HG02623 (cell line): Measurements from ENCODE around the gene CD36.

Experiments used
- ATAC-seq: cut with Tn5 transposase; IDR thresholded peaks from one replicate; pipeline ENCODE4 v1.9.1; 2021; ENCODE audit warnings: moderate library complexity; ENCODE audit not compliant: unreplicated experiment

The CD36 gene

GRCh38 chr7:80637911-80638765, at the start of gene CD36:
Gene CD36, plus strand, starts transcription at chr7:80638642. Its CDS starts 8,099 bp downstream, at chr7:80646741.
- ATAC-seq = peak; percentile 79

- no peak for ATAC-seq
Measured at GRCh38 chr7:80589631-80590030, 48.8 kb upstream of the CD36 start.

DNA sequence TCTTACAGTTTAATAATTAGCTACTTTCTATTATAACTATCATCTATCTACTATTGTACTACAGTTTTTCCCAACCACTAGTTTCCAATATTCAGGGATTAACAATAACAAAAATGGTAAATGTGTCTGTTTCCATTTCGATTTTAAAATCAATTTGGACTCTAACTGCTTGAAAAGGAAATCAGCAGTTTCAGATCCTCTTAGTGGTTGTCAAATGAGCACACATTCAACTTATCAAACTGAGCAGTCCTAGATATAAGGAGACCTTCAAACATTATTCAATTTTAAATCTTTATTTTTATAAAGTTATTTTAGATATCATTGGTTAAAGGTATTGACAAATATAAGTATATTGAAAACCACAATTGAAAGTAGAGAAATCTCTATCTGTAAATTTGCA, 46.8 kb upstream of the CD36 start:
- ATAC-seq = no peak

GRCh38 chr7:80593869-80594586, 44.4 kb upstream of the CD36 start:
- no peak for ATAC-seq

GRCh38 chr7:80596933-80597517, 41.4 kb upstream of the CD36 start:
- ATAC-seq = no peak

DNA sequence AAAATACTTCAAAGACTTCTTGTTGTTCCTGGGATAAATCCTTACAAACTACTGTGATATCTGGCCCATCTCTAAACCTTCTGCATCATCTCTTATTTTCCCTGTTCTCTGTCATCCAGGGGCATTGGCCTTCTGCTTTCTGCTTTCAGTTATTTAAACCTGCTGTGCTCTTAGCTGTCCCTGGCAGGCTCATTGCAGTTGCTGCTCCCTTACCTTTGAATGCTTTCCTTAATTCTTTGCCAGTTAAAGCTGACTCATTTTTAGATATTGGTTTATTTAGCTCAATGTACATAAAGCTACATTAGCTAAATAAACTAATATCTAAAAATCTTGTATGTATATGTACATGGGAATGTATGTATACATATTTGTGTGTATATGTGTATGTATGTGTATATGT, 40.6 kb upstream of the CD36 start:
- no peak for ATAC-seq

- ATAC-seq = no peak
Measured at GRCh38 chr7:80600046-80600445, 38.4 kb upstream of the CD36 start.

DNA sequence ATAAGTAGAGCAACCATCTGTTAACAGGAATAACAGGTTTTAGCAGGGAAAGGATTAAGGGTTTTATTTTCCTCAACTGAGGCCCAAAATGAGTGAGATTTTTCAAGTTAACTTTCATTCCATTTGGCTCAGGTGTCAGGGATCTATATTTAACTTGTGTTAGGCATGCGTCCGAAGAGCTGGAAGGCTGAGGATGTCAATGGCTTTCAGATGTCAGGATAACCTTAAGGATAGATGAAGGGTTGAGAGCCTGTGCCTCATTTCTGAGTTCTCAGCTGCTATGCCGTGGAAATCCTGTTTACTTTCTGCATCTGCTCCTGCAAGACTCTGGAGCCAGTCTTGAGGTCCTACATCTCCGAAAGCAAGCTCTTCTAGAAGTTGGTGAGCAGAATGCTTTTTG, 36.4 kb upstream of the CD36 start:
- no peak for ATAC-seq

- ATAC-seq = no peak
Measured at GRCh38 chr7:80603940-80604339, 34.5 kb upstream of the CD36 start.

DNA sequence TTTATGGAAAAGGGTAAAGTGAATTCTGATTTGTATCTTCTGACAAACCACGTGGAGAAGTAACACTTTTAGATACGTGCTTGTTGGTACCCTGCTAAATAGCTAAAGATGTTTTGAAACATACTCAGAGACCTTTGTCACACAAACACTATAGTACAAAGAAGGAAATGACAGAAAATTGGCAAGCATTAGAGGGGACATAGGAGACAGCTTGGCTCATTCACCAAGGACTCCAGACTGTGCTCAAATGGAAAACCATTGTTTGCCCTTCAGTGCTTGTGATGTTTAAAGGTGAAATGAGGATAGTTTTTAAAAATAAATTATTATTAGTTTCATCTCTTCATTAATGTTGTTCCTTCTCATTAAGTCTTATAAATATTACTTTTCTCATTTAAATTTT, 34.0 kb upstream of the CD36 start:
- no peak for ATAC-seq

DNA sequence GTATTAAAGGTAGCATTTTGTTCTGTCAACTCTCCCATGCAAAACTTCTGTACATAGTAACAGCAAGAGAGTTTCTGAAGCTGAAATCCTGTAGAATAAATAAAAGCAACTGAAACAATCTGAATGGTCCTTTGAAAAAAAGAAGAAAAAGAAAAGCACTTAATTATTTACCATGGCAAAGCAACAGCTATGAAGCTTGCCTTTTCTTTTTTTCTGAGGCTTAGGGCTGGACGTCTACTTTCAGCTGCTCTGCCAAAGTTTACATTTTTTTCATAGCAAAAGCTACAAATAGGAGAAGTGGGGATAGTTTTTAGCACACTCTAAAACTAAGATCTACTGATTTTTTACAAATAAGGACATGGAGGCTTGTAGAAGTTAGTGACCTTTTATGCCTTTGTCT, 31.3 kb upstream of the CD36 start:
- ATAC-seq = no peak

- no peak for ATAC-seq
Measured at GRCh38 chr7:80608336-80608735, 30.1 kb upstream of the CD36 start.

GRCh38 chr7:80609751-80610150, 28.7 kb upstream of the CD36 start:
- no peak for ATAC-seq

- ATAC-seq = no peak
Measured at GRCh38 chr7:80611353-80611752, 27.1 kb upstream of the CD36 start.

- no peak for ATAC-seq
Measured at GRCh38 chr7:80611779-80612178, 26.7 kb upstream of the CD36 start.

DNA sequence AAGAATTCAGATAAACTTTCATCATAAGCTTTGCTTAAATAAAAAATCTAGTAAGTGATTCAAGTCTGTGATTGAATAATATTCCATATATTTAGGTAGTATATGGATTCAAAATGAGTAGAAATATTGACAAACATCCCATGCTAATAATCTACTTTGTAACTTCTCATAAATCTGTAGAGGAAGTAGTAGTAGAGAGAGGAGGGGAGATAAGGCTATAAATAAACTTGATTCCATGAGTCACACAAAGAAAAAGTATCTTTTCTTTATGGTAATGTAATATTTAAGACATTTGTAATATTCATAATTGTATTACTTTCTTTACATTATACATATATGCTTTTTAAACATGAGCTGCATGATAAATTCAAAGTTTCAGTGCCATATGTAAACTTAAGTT, 25.6 kb upstream of the CD36 start:
- no peak for ATAC-seq

DNA sequence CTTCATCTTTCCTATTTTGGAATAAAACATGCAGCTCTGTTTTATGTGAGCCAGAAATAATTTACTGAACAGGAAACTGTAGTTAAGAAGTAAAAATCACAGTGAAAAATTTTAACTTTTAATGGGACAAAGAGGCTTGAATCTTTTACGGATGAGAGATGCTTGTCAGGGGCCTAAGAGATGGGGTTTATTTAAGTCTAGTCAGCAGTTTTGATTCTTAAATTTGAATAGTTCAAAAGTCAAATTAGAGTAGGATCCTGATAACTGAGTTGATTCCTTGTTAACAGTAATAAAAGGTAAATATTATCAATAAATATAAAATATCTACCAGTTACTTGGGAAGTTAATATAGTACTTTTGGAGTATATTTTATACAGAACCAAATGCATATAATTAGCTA, 24.9 kb upstream of the CD36 start:
- ATAC-seq = no peak

- ATAC-seq = no peak
Measured at GRCh38 chr7:80614851-80615271, 23.6 kb upstream of the CD36 start.

DNA sequence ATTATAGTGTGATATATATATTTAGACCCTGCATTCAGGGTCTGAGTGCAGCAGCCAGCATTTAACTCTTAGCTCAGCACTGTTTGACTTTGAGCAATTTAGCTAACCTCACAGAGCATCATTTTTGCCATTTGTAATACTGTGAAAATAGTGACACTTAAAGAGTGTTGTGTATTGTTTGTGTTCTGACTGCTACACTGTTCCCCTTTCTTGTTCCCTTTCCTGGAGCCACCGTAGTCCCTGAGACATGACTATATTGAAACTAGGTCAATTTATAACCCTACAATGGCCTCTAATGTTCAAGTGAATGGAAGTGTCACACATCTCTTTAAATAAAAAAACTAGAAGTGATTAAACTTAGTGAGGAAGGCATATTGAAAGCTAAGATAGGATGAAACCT, 20.3 kb upstream of the CD36 start:
- ATAC-seq = no peak

DNA sequence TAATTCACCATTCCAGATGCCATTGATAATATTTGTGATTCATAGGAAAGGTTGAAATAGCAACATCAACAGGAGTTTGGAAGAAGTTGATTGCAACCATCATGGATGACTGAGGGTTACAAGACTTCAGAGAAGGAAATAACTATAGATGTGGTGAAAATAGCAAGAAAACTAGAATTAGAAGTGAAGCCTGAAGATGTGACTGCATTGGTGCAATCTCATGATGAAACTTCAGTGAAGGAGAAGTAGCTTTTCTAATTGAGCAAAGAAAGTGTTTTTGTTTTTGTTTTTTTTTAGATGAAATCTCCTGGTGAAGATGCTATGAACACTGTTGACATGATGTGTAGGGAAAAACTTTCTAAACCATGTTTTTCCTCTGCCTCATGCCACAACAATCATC, 18.7 kb upstream of the CD36 start:
- no peak for ATAC-seq

GRCh38 chr7:80622541-80622940, 15.9 kb upstream of the CD36 start:
- ATAC-seq = no peak
